Renal pelvis (tissue), 4 donors: ENCODE data around the gene CEP112. TPM values are rescaled to one million over a fixed set of nuclear protein-coding genes. Genes with fewer than 3 reads are reported as not detected.
"Not testable (repeated sequence)": the region's sequence is repeated elsewhere in the genome, so short reads cannot be mapped to it uniquely, and the experiment has no call there.

ENCODE experiments used
- DNase-seq: peaks from one replicate; pipeline ENCODE4 v3.0.0-alpha.2; 2013
- polyA plus RNA-seq, 3 donors: library from polyadenylated mRNA; unstranded; fragments of 120-200 nt; gene quantifications; one replicate each; pipeline ENCODE4 v1.2.1, GENCODE V29; 2013; ENCODE audit not compliant: insufficient read length in 3 of 3

Gene CEP112
- polyA plus RNA-seq, 3 donors: 11.9 to 16.1 (median 13.9) TPM

- DNase-seq: no peak
These were observed 299.0 kb downstream of the CEP112 start for GRCh38 chr17:65892912-65893377.

- no peak for DNase-seq
These were observed 300.6 kb downstream of the CEP112 start for GRCh38 chr17:65891231-65891735.

GRCh38 chr17:65888649-65889048, 303.3 kb downstream of the CEP112 start:
- DNase-seq: no peak

GRCh38 chr17:65886315-65887245, 305.4 kb downstream of the CEP112 start:
- peak; percentile 4 for DNase-seq

- peak; percentile 2 for DNase-seq
These were observed 306.2 kb downstream of the CEP112 start for GRCh38 chr17:65885541-65886312.

- no peak for DNase-seq
These were observed 314.9 kb downstream of the CEP112 start for GRCh38 chr17:65876985-65877384.

- no peak for DNase-seq
These were observed 323.1 kb downstream of the CEP112 start for GRCh38 chr17:65868881-65869280.

- no peak for DNase-seq
These were observed 324.9 kb downstream of the CEP112 start for GRCh38 chr17:65867014-65867413.

- no peak for DNase-seq
These were observed 326.1 kb downstream of the CEP112 start for GRCh38 chr17:65865715-65866425.

- DNase-seq: no peak
These were observed 327.5 kb downstream of the CEP112 start for GRCh38 chr17:65864394-65864793.

- DNase-seq: no peak
These were observed 334.2 kb downstream of the CEP112 start for GRCh38 chr17:65857718-65858117.

GRCh38 chr17:65856865-65857264, 335.1 kb downstream of the CEP112 start:
- no peak for DNase-seq

- DNase-seq: no peak
These were observed 336.3 kb downstream of the CEP112 start for GRCh38 chr17:65855675-65856074.

- no peak for DNase-seq
These were observed 336.7 kb downstream of the CEP112 start for GRCh38 chr17:65855245-65855644.

GRCh38 chr17:65853816-65854215, 338.1 kb downstream of the CEP112 start:
- DNase-seq: no peak

GRCh38 chr17:65852911-65853310, 339.0 kb downstream of the CEP112 start:
- no peak for DNase-seq

- DNase-seq: no peak
These were observed 339.8 kb downstream of the CEP112 start for GRCh38 chr17:65851965-65852736.

GRCh38 chr17:65850486-65850885, 341.4 kb downstream of the CEP112 start:
- DNase-seq: no peak

- DNase-seq: no peak
These were observed 343.2 kb downstream of the CEP112 start for GRCh38 chr17:65848751-65849150.

- no peak for DNase-seq
These were observed 350.8 kb downstream of the CEP112 start for GRCh38 chr17:65841089-65841488.

- DNase-seq: not testable (repeated sequence)
These were observed 354.7 kb downstream of the CEP112 start for GRCh38 chr17:65837232-65837631.
